NOMO-1 treated with dmso at 0.1 percent for 144 hours (cell line): ENCODE measurements around the gene PP2D1.
"Not testable (repeated sequence)": the region's sequence is repeated elsewhere in the genome, so short reads cannot be mapped to it uniquely, and the experiment has no call there.

ENCODE experiments used
- DNase-seq: peaks from one replicate; lab custom pipeline; 2025; ENCODE audit not compliant: unreplicated experiment; lab: John Stamatoyannopoulos, UW

The PP2D1 gene

GRCh38 chr3:20012164-20012563 is at the start of gene PP2D1:
PP2D1 (minus strand) TSS chr3:20012264; CDS start chr3:20012072, 192 bp downstream.
- no peak for DNase-seq

GRCh38 chr3:20060974-20061685 is 49.1 kb upstream of the PP2D1 start:
- DNase-seq = peak; percentile 61

GRCh38 chr3:20059929-20060328 is 47.9 kb upstream of the PP2D1 start:
- DNase-seq = no peak

- no peak for DNase-seq
Measured at GRCh38 chr3:20057612-20058180, 45.6 kb upstream of the PP2D1 start.

GRCh38 chr3:20056725-20057611 is 44.9 kb upstream of the PP2D1 start:
- DNase-seq = no peak

- DNase-seq = no peak
Measured at GRCh38 chr3:20055842-20056241, 43.8 kb upstream of the PP2D1 start.

- DNase-seq = no peak
Measured at GRCh38 chr3:20055020-20055775, 43.1 kb upstream of the PP2D1 start.

- peak; percentile 81 for DNase-seq
Measured at GRCh38 chr3:20054549-20054987, 42.5 kb upstream of the PP2D1 start.

GRCh38 chr3:20052851-20053250 is 40.8 kb upstream of the PP2D1 start:
- no peak for DNase-seq

GRCh38 chr3:20051123-20051806 is 39.2 kb upstream of the PP2D1 start:
- DNase-seq = no peak

- DNase-seq = no peak
Measured at GRCh38 chr3:20047976-20048883, 36.2 kb upstream of the PP2D1 start.

GRCh38 chr3:20047341-20047779 is 35.3 kb upstream of the PP2D1 start:
- no peak for DNase-seq

- DNase-seq = no peak
Measured at GRCh38 chr3:20046556-20046955, 34.5 kb upstream of the PP2D1 start.

GRCh38 chr3:20045141-20045540 is 33.1 kb upstream of the PP2D1 start:
- DNase-seq = not testable (repeated sequence)

- no peak for DNase-seq
Measured at GRCh38 chr3:20043825-20044224, 31.8 kb upstream of the PP2D1 start.

GRCh38 chr3:20043396-20043795 is 31.3 kb upstream of the PP2D1 start:
- DNase-seq = no peak

- no peak for DNase-seq
Measured at GRCh38 chr3:20042331-20042730, 30.3 kb upstream of the PP2D1 start.

GRCh38 chr3:20041197-20041780 is 29.2 kb upstream of the PP2D1 start:
- DNase-seq = no peak
